Mucosa of descending colon (tissue), 3 donors: ENCODE results near the gene PRTFDC1. TPM values are rescaled to one million over a fixed set of nuclear protein-coding genes. Genes with fewer than 3 reads are reported as not detected.

Source experiments
- ATAC-seq: fragments of 200-7000 bp; cut with Tn5 transposase; one replicate; pipeline ENCODE4 v1.9.1; 2020; ENCODE audit warnings: mild to moderate bottlenecking, moderate library complexity
- DNase-seq, 3 donors: peaks; one replicate each; pipeline ENCODE4 v3.0.0-alpha.2; 2020
- H3K36me3 ChIP-seq: fragments of 200-600 bp; one replicate; pipeline ENCODE4 v1.8.0; 2021; ENCODE audit warnings: low read depth, mild to moderate bottlenecking
- H3K4me1 ChIP-seq: fragments of 200-600 bp; one replicate; pipeline ENCODE4 v1.8.0; 2021; ENCODE audit warnings: low read depth, mild to moderate bottlenecking
- H3K4me3 ChIP-seq: fragments of 200-600 bp; one replicate; pipeline ENCODE4 v1.8.0; 2021; ENCODE audit warnings: mild to moderate bottlenecking
- H3K9me3 ChIP-seq: fragments of 200-600 bp; one replicate; pipeline ENCODE4 v1.8.0; 2021; ENCODE audit warnings: mild to moderate bottlenecking
- CTCF ChIP-seq: fragments of 200-600 bp; IDR thresholded peaks from one replicate; pipeline ENCODE4 v1.8.0; 2022; ENCODE audit warnings: antibody characterized with exemption, mild to moderate bottlenecking
- intact Hi-C, 2 donors: fragments of 100-400 bp; cut with DNase I in 1 of 2; cut with micrococcal nuclease in 1 of 2; formaldehyde crosslinking; loops; one replicate each; pipeline versions ENCODE4 v1.11.0 to v1.11.1; 2022; cut with DNase I, micrococcal nuclease
- total RNA-seq, 3 donors: library from RNA; stranded (reverse); fragmentation: NEBNext Ultra II Directional in 2 of 3; extraction: Animal tissue kit (Norgen Biotek cat#: 25700) in 2 of 3; gene quantifications; one replicate each; pipeline versions ENCODE4 v1.2.1 to v1.2.4, GENCODE V29; 2021 to 2023
- donor health status: DM: no; HTN: no; CAD: no; lungs with moderate emphysema.
- donor health status: DM: no; HTN: no; CAD: no.
- donor health status: DM: no; HTN: yes; CAD: no.

Gene PRTFDC1
- total RNA-seq, 3 donors from 2014 or later, result 6.1 to 11.9 (median 6.9) TPM

GRCh38 chr10:24965051-24965450 lies 12.6 kb upstream of the PRTFDC1 start:
- Histone ChIP-seq H3K4me1 (no peaks in the 10 kb centered on the region), H3K36me3 (no peaks in the 10 kb centered on the region), H3K4me3 (no peak overlapping the region), H3K9me3 (no peaks in the 10 kb centered on the region)
- DNase-seq, result no peak
- no peak for TF ChIP-seq CTCF
- ATAC-seq, result no peak
- intact Hi-C loops, result no loop called here

GRCh38 chr10:24963521-24964041 lies 11.2 kb upstream of the PRTFDC1 start:
- ATAC-seq, result no peak
- no peaks in the 10 kb centered on the region for H3K36me3 ChIP-seq
- H3K4me1 ChIP-seq, result no peaks in the 10 kb centered on the region
- TF ChIP-seq CTCF, result no peak
- intact Hi-C loops, result no loop called here
- H3K9me3 ChIP-seq, result no peaks in the 10 kb centered on the region
- no peak for DNase-seq
- no peak overlapping the region for H3K4me3 ChIP-seq

- H3K4me3 ChIP-seq, result no peak overlapping the region
- TF ChIP-seq CTCF, result no peak
- ATAC-seq (peak; percentile 97), DNase-seq (peak in 1 of 3 donors; percentile 47)
- H3K4me1 ChIP-seq, result no peaks in the 10 kb centered on the region
- intact Hi-C loops, result no loop called here
- H3K36me3 ChIP-seq, result no peaks in the 10 kb centered on the region
- H3K9me3 ChIP-seq, result no peaks in the 10 kb centered on the region
Measured at GRCh38 chr10:24962995-24963394, 10.6 kb upstream of the PRTFDC1 start.

GRCh38 chr10:24961582-24961981 lies 9.2 kb upstream of the PRTFDC1 start:
- TF ChIP-seq CTCF, result no peak
- no peak overlapping the region for H3K4me3 ChIP-seq
- intact Hi-C loops, result no loop called here
- no peaks in the 10 kb centered on the region for H3K9me3 ChIP-seq
- DNase-seq, result no peak
- no peaks in the 10 kb centered on the region for H3K4me1 ChIP-seq
- H3K36me3 ChIP-seq, result no peaks in the 10 kb centered on the region
- ATAC-seq, result peak; percentile 11

DNA sequence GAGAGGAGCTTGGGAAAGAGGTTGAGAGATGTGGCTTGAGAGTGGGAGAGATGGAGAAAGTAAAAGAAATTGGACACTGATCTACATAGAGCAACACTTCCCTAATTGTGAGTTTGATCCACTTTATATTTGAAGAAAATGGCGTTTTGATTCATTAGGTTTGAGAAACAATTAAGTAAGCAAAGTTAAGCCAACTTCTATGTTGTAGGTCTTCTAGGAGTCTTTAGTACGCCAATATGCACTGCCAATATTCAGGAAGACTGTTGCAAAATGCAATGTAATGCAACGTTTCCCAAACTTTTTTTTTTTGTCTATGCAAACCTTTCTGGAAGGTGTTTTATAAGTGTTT lies 7.0 kb upstream of the PRTFDC1 start:
- intact Hi-C loops, result no loop called here
- Histone ChIP-seq H3K36me3 (no peaks in the 10 kb centered on the region), H3K9me3 (no peaks in the 10 kb centered on the region), H3K4me3 (no peak overlapping the region), H3K4me1 (no peaks in the 10 kb centered on the region)
- no peak for DNase-seq
- ATAC-seq, result no peak
- no peak for TF ChIP-seq CTCF
